ENCODE measurements around the gene PRICKLE2.

Gene PRICKLE2

GRCh38 chr3:64228110-64228509, 2.8 kb upstream of the PRICKLE2 start:
- no peak for TF ChIP-seq CTCF (IDR thresholded peaks at IDR 0.05; ENCODE audit: borderline replicate concordance, insufficient read depth, low read depth, low read length)
- no peak overlapping the region for H3K4me3 ChIP-seq (ENCODE audit: low read depth, low read length)

GRCh38 chr3:64226730-64227129, 1.5 kb upstream of the PRICKLE2 start:
- H3K4me3 ChIP-seq (ENCODE audit: low read depth, low read length), result no peak overlapping the region
- TF ChIP-seq CTCF (IDR thresholded peaks at IDR 0.05; ENCODE audit: borderline replicate concordance, insufficient read depth, low read depth, low read length), result no peak

- no peak overlapping the region for H3K4me3 ChIP-seq (ENCODE audit: low read depth, low read length)
- 0 out of 2 replicates have a peak, but pooled peaks have one; percentile 2 for TF ChIP-seq CTCF (IDR thresholded peaks at IDR 0.05; ENCODE audit: borderline replicate concordance, insufficient read depth, low read depth, low read length)
These were observed 631 bp upstream of the PRICKLE2 start for GRCh38 chr3:64225695-64226499.

- no peak overlapping the region for H3K4me3 ChIP-seq (ENCODE audit: low read depth, low read length)
- TF ChIP-seq CTCF (IDR thresholded peaks at IDR 0.05; ENCODE audit: borderline replicate concordance, insufficient read depth, low read depth, low read length), result no peak
These were observed 1.2 kb downstream of the PRICKLE2 start for GRCh38 chr3:64223791-64224745.

GRCh38 chr3:64222501-64223111, 2.7 kb downstream of the PRICKLE2 start:
- H3K4me3 ChIP-seq (ENCODE audit: low read depth, low read length), result no peak overlapping the region
- no peak for TF ChIP-seq CTCF (IDR thresholded peaks at IDR 0.05; ENCODE audit: borderline replicate concordance, insufficient read depth, low read depth, low read length)

GRCh38 chr3:64221571-64222257, 3.6 kb downstream of the PRICKLE2 start:
- no peak overlapping the region for H3K4me3 ChIP-seq (ENCODE audit: low read depth, low read length)
- TF ChIP-seq CTCF (IDR thresholded peaks at IDR 0.05; ENCODE audit: borderline replicate concordance, insufficient read depth, low read depth, low read length), result no peak
